HG02588 (cell line): ENCODE results near the gene STEAP1B.
A peak's percentile ranks its signal among the peaks of the same experiment; 100 is the strongest.
"Not testable (repeated sequence)": the region's sequence is repeated elsewhere in the genome, so short reads cannot be mapped to it uniquely, and the experiment has no call there.

ENCODE experiments used
- ATAC-seq: cut with Tn5 transposase; IDR thresholded peaks from one replicate; pipeline ENCODE4 v1.9.1; 2021; ENCODE audit warnings: mild to moderate bottlenecking, moderate library complexity; ENCODE audit not compliant: unreplicated experiment

The STEAP1B gene

GRCh38 chr7:22499888-22500689 is at the start of gene STEAP1B:
TSS of gene STEAP1B (minus strand) at chr7:22500188. CDS start at chr7:22494855, 5,333 bp downstream.
- ATAC-seq: peak; percentile 93

GRCh38 chr7:22549051-22549450 is 49.1 kb upstream of the STEAP1B start:
- no peak for ATAC-seq

- no peak for ATAC-seq
Measured at GRCh38 chr7:22548313-22548712, 48.3 kb upstream of the STEAP1B start.

- no peak for ATAC-seq
Measured at GRCh38 chr7:22546769-22547168, 46.8 kb upstream of the STEAP1B start.

- ATAC-seq: no peak
Measured at GRCh38 chr7:22545529-22545928, 45.5 kb upstream of the STEAP1B start.

GRCh38 chr7:22544245-22544644 is 44.3 kb upstream of the STEAP1B start:
- no peak for ATAC-seq

- ATAC-seq: no peak
Measured at GRCh38 chr7:22543169-22543568, 43.2 kb upstream of the STEAP1B start.

- no peak for ATAC-seq
Measured at GRCh38 chr7:22542669-22543068, 42.7 kb upstream of the STEAP1B start.

GRCh38 chr7:22542254-22542653 is 42.3 kb upstream of the STEAP1B start:
- no peak for ATAC-seq

GRCh38 chr7:22541789-22542188 is 41.8 kb upstream of the STEAP1B start:
- no peak for ATAC-seq

- not testable (repeated sequence) for ATAC-seq
Measured at GRCh38 chr7:22528537-22528936, 28.5 kb upstream of the STEAP1B start.

GRCh38 chr7:22524353-22524947 is 24.5 kb upstream of the STEAP1B start:
- ATAC-seq: not testable (repeated sequence)

- ATAC-seq: not testable (repeated sequence)
Measured at GRCh38 chr7:22523478-22524352, 23.7 kb upstream of the STEAP1B start.

- not testable (repeated sequence) for ATAC-seq
Measured at GRCh38 chr7:22519560-22519959, 19.6 kb upstream of the STEAP1B start.

- ATAC-seq: not testable (repeated sequence)
Measured at GRCh38 chr7:22516950-22517349, 17.0 kb upstream of the STEAP1B start.

DNA sequence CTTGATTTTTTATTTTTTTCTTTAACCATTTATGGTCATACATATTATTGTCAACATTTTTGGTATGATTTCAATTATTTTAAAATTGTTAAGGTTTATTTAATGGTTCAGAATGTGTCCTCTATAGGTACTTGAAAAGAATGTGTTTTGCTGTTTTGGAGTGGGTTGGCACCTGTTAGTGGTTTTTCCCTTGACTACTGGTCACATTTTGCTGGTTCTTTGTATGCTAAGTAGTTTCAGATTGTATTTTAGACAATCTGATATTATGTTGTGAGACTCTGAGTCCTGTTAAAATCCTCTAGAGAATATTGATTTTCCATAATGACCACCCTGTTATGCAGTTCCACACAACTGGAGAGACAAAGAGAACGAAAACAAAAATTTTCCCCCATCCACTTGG is 15.0 kb upstream of the STEAP1B start:
- ATAC-seq: not testable (repeated sequence)

- ATAC-seq: not testable (repeated sequence)
Measured at GRCh38 chr7:22507320-22507719, 7.3 kb upstream of the STEAP1B start.

GRCh38 chr7:22506316-22507020 is 6.5 kb upstream of the STEAP1B start:
- not testable (repeated sequence) for ATAC-seq

GRCh38 chr7:22504519-22504918 is 4.5 kb upstream of the STEAP1B start:
- not testable (repeated sequence) for ATAC-seq

DNA sequence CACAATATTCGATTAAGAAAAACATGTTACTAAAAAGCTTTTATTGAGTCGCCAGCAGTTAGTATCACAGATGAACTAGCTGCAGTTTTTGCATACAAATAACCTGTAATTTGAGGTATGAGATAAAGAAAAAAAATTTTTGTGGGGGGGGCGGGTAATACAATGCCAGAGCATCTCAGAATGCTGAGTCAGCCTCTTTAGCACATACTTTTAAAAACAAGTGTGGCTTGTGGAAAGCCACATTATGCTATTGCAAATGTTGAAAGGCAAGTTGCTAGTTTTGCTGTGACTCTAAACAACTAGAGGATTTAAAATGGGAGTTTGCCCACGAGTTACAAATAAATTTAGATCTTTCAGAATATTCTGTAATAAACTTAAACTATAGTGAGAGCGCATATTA is 2.1 kb upstream of the STEAP1B start:
- not testable (repeated sequence) for ATAC-seq

DNA sequence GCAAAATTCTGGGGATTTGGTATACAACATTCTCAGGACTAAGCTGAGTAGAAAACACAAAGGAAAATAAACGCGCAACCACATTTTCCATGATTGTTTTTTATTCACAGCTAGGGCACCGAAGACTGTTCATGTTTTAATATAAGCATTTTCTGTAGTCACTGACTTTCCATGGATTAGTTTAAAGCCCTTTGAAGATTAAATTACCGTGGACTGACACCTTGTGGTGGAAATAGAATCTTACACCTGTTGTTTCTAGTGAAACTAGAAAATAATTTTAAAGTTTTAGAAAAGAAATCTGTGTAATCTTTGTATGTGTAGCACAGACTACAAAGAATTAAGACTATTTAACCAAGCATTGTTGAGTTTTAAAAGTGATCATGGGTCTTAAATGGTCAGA is 1.3 kb upstream of the STEAP1B start:
- ATAC-seq: not testable (repeated sequence)
